Nephron (organoid): ENCODE data around the gene TAF4.

Source experiments
- H3K27ac Mint-ChIP-seq, 3 experiments: 2 replicates each; pipeline ENCODE4 v1.8.0; 2020; ENCODE audit warnings: mixed read lengths in 3 of 3, mild to moderate bottlenecking in 2 of 3, moderate library complexity in 1 of 3
- H3K27me3 Mint-ChIP-seq: 2 replicates; pipeline ENCODE4 v1.8.0; 2021; ENCODE audit warnings: low read depth, mild to moderate bottlenecking, moderate library complexity, mixed read lengths
- H3K36me3 Mint-ChIP-seq: 2 replicates; pipeline ENCODE4 v1.8.0; 2020; ENCODE audit warnings: low read depth, mixed read lengths
- H3K4me1 Mint-ChIP-seq: 2 replicates; pipeline ENCODE4 v1.8.0; 2020; ENCODE audit warnings: mixed read lengths
- H3K4me3 Mint-ChIP-seq, 3 experiments: 2 replicates each; pipeline ENCODE4 v1.8.0; 2020; ENCODE audit warnings: mild to moderate bottlenecking in 3 of 3, mixed read lengths in 3 of 3, moderate library complexity in 2 of 3
- H3K9me3 Mint-ChIP-seq: 2 replicates; pipeline ENCODE4 v1.8.0; 2020; ENCODE audit warnings: mixed read lengths
- TF ChIP-seq, protein P1 (sequence below), 3 experiments: fragments of 200-600 bp; sonication (generic); IDR thresholded peaks; one replicate each; pipeline ENCODE4 v1.5.0; 2021; ENCODE audit warnings: antibody characterized with exemption in 3 of 3; ENCODE audit not compliant: unreplicated experiment in 3 of 3

The TAF4 gene

DNA sequence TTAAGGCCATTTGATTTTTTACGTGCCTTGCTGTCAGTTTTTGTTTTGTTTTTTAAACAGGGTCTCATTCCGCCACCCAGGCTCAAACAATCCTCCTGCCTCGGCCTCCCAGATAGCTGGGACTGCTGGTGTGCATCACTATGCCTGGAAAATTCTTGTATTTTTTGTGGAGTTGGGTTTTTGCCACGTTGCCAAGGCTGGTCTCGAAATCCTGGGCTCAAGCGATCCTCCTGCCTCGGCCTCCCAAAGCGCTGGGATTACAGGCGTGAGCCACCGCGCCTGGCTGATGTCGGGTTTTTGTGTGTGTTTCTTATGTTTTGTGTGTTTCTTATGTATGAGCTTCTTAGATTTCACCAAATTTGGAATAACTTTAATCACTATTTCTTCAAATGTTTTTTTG lies 104.8 kb downstream of the TAF4 start:
- H3K27ac Mint-ChIP-seq, result no peak overlapping the region
- no peaks in the 10 kb centered on the region for H3K4me1 Mint-ChIP-seq
- H3K4me3 Mint-ChIP-seq, result no peak overlapping the region
- H3K27me3 Mint-ChIP-seq, result peaks cover 14% of the 10 kb centered on the region
- peaks cover 3% of the 10 kb centered on the region for H3K9me3 Mint-ChIP-seq
- TF ChIP-seq, protein P1, sequence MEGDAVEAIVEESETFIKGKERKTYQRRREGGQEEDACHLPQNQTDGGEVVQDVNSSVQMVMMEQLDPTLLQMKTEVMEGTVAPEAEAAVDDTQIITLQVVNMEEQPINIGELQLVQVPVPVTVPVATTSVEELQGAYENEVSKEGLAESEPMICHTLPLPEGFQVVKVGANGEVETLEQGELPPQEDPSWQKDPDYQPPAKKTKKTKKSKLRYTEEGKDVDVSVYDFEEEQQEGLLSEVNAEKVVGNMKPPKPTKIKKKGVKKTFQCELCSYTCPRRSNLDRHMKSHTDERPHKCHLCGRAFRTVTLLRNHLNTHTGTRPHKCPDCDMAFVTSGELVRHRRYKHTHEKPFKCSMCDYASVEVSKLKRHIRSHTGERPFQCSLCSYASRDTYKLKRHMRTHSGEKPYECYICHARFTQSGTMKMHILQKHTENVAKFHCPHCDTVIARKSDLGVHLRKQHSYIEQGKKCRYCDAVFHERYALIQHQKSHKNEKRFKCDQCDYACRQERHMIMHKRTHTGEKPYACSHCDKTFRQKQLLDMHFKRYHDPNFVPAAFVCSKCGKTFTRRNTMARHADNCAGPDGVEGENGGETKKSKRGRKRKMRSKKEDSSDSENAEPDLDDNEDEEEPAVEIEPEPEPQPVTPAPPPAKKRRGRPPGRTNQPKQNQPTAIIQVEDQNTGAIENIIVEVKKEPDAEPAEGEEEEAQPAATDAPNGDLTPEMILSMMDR (IDR thresholded peaks at IDR 0.05; ENCODE audit: unreplicated experiment in 3 of 3), result no peak
- H3K36me3 Mint-ChIP-seq, result no peaks in the 10 kb centered on the region

DNA sequence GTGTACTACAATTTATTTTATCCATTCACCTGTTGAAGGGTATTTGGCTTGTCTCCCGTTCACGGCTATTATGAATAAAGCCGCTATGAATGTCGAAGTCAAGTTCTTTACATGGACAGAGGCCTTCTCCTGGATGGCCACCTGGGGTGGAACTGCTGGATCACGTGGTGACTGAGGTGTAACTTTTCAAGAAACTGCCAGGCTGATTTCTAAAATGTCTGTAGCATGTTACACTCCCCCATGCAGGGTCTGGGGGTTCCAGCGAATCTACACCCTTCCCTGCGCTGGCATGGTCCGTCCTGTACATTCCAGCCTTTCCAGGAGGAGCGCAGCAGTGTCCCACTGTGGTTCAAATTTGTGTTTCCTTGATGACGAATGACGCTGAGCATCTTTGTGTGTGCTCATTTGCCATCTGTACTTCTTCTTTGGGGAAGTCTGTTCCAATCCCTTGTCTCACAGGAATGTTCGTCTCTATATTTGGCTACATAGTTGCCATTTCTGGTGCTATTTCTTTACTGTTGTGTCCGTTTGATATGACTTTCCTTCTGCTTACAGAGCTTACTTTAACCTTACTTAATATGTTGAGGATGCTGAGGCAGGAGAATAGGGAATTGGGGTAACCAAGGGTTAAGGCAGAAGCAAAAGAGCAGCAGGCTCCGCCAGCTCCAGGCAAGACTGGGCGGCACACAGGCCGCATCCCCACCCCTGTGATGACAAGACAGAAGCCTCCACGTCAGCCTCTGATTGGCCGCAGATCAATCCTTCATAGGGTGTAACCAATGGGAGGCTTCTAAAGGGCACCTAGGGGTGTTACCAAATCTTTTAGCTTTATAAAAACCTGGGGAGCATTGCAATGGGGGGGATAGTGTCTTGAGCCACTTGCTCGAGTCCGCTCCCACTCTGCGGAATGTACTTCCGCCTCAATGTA lies 106.6 kb downstream of the TAF4 start:
- Mint-ChIP-seq H3K27ac (no peak overlapping the region), H3K36me3 (no peaks in the 10 kb centered on the region), H3K27me3 (peaks cover 18% of the 10 kb centered on the region), H3K4me1 (no peaks in the 10 kb centered on the region), H3K4me3 (no peak overlapping the region), H3K9me3 (peaks cover 3% of the 10 kb centered on the region)
- TF ChIP-seq, protein P1 (IDR thresholded peaks at IDR 0.05; ENCODE audit: unreplicated experiment in 3 of 3), result no peak

DNA sequence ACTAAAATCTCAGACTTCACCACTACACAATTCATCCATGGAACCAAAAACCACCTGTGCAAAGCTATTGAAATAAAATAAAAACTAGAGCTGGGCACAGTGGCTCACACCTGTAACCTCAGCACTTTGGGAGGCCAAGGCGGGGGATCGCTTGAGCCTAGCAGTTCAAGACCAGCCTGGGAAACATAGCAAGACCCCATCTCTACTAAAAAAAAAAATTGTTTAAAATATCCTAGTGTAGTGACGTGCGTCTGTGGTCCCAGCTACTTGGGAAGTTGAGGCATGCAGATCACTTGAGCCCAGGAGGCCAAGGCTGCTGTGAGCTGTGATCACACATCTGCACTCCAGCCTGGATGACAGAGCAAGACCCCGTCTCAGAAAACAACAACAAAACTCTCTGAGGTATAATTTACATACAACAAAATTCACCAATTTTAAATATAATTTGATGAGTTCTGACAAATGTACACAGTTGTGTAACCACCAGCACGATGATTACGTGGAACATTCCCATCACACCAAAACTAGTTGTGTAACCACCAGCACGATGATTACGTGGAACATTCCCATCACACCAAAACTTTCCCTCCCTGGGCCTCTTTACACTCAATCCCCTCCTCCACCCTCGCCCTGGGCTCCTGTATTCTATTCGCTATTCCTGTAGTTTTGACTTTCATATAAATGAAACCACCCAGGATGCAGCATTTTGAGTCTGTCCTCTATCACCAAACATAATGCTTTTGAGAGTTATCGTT lies 107.5 kb downstream of the TAF4 start:
- Mint-ChIP-seq H3K9me3 (peaks cover 3% of the 10 kb centered on the region), H3K27me3 (peaks cover 18% of the 10 kb centered on the region), H3K4me3 (no peak overlapping the region), H3K4me1 (no peaks in the 10 kb centered on the region), H3K27ac (no peak overlapping the region), H3K36me3 (no peaks in the 10 kb centered on the region)
- TF ChIP-seq, protein P1 (IDR thresholded peaks at IDR 0.05; ENCODE audit: unreplicated experiment in 3 of 3), result no peak

DNA sequence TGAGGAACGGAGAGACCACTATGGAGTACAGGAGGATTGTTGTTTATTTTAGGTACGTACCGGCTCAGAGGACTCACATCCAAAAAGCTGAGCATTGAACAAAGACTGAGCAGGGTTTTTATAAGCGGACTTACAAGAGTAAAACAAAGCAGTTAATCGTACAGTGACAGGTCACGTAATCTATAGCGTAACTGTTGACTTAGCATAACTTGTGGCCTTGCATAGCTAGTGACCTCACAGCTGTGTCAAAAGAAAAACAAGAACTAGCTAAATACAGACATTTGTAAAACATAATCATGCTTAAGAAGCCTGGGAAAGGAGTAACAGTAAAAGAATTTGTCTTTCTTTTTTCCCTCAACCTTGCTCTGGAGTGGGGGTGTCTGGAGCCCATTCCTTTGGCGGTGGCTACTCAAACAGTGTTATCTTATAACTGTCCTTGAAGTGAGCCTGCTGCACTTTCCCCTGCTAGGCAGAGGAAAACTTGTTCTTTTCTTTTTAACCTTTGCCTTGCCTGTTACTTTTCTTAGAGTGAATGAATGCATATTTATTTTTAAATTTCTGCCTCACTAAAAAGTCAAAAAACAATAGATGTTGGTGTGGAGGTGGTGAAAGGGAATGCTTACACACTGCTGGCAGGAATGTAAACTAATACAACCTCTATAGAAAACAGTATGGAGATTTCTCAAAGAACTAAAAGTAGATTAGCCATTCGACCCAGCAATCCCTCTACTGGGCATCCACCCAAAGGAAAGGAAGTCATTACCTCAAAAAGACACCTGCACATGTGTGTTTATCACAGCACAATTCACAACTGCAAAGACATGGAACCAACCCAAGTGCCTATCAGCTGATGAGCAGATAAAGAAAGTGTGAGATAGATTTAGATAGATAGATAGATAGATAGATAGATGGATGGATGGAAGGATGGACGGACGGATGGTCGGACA lies 109.0 kb downstream of the TAF4 start:
- no peaks in the 10 kb centered on the region for H3K36me3 Mint-ChIP-seq

More for the DNA sequence above, 109.0 kb downstream of the TAF4 start:
- H3K27ac Mint-ChIP-seq, result no peak overlapping the region
- no peak overlapping the region for H3K4me3 Mint-ChIP-seq
- peaks cover 3% of the 10 kb centered on the region for H3K9me3 Mint-ChIP-seq
- H3K4me1 Mint-ChIP-seq, result no peaks in the 10 kb centered on the region
- peaks cover 16% of the 10 kb centered on the region for H3K27me3 Mint-ChIP-seq
- TF ChIP-seq, protein P1 (IDR thresholded peaks at IDR 0.05; ENCODE audit: unreplicated experiment in 3 of 3), result no peak
